ENCODE data around the gene GUK1. TPM values are rescaled to one million over a fixed set of nuclear protein-coding genes. Genes with fewer than 3 reads are reported as not detected.

GUK1 gene
- total and polyA plus RNA-seq, 2 experiments from 2014 or later = 87.5 to 121 TPM

DNA sequence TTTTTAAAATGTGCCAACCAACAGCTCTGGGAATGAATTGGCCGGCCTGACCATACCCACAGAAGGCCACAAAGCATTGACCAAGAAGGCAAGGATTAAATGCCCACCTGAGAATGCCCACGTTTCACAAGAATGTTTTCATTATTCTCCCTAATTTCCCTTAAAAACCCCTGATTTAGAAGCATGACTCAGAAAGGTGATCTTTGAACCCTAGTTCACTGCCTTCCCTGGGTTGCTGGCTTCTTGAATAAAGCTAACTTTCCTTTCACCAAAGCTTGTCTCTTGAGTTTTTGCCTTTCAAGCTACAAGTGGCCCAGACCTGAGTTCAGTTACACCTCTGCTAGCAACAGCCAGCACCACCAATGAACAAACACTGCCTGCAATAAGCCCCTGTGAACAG is 16.6 kb upstream of the GUK1 start:
- H3K4me3 ChIP-seq = no peak overlapping the region
- TF ChIP-seq EZH2 (IDR thresholded peaks at IDR 0.05; ENCODE audit: low read depth, unreplicated experiment) = no peak
- TF ChIP-seq EZH2phosphoT487 (IDR thresholded peaks at IDR 0.05; ENCODE audit: unreplicated experiment) = no peak
- no peak for TF ChIP-seq JUNB (IDR thresholded peaks at IDR 0.05; ENCODE audit: unreplicated experiment)
- TF ChIP-seq NANOG (IDR thresholded peaks at IDR 0.05; ENCODE audit: borderline replicate concordance) = no peak
- no peaks in the 10 kb centered on the region for H3K4me1 ChIP-seq (ENCODE audit: insufficient read depth)
- no peaks in the 10 kb centered on the region for H3K79me2 ChIP-seq (replicated peaks; ENCODE audit: insufficient read depth)
- H4K20me1 ChIP-seq (replicated peaks; ENCODE audit: insufficient read depth) = no peaks in the 10 kb centered on the region
- peaks cover 39% of the 10 kb centered on the region; the same call in 1 of the 2 replicates for H3K27me3 ChIP-seq (ENCODE audit: insufficient read depth)
- H3K9me2 ChIP-seq (ENCODE audit: insufficient read depth) = no peaks in the 10 kb centered on the region; the same call in 1 of the 2 replicates
- Mint-ChIP-seq H3K4me1 (no peaks in the 10 kb centered on the region; the same call in 2 of the 3 replicates), H3K27ac (no peak overlapping the region), H3K4me3 (no peak overlapping the region), H3K9me3 (peaks cover 23% of the 10 kb centered on the region), H3K27me3 (ENCODE audit: insufficient read depth, low read depth, poor library complexity) (peaks cover 12% of the 10 kb centered on the region), H3K36me3 (ENCODE audit: low read depth) (no peaks in the 10 kb centered on the region)
- no peak overlapping the region for H2AFZ ChIP-seq
- H3K4me2 ChIP-seq = no peak overlapping the region
- ATAC-seq (no peak), DNase-seq (ENCODE audit: low spot score) (no peak)
- H3K27ac ChIP-seq (ENCODE audit: low read depth) = no peak overlapping the region
- H3F3A ChIP-seq (replicated peaks; ENCODE audit: low read depth) = no peaks in the 10 kb centered on the region
- no peaks in the 10 kb centered on the region for H3K36me3 ChIP-seq (ENCODE audit: insufficient read depth)

GRCh38 chr1:228125185-228125584 is 14.9 kb upstream of the GUK1 start:
- no peaks in the 10 kb centered on the region for H3K36me3 Mint-ChIP-seq (ENCODE audit: low read depth)
- no peaks in the 10 kb centered on the region; the same call in 1 of the 2 replicates for H3K9me2 ChIP-seq (ENCODE audit: insufficient read depth)
- no peaks in the 10 kb centered on the region for H3F3A ChIP-seq (replicated peaks; ENCODE audit: low read depth)
- H3K27me3 ChIP-seq (ENCODE audit: insufficient read depth) = peaks cover 49% of the 10 kb centered on the region
- no peak overlapping the region for H3K27ac Mint-ChIP-seq
- no peaks in the 10 kb centered on the region for H4K20me1 ChIP-seq (replicated peaks; ENCODE audit: insufficient read depth)
- TF ChIP-seq CTCF (conservative IDR thresholded peaks at IDR 0.05; ENCODE audit: low read depth in 2 of 2) = no peak
- no peak for TF ChIP-seq EZH2 (IDR thresholded peaks at IDR 0.05; ENCODE audit: low read depth, unreplicated experiment)
- TF ChIP-seq POLR2AphosphoS5 (IDR thresholded peaks at IDR 0.05; ENCODE audit: low read depth) = no peak
- peaks cover 16% of the 10 kb centered on the region for H3K27me3 Mint-ChIP-seq (ENCODE audit: insufficient read depth, low read depth, poor library complexity)
- no peak for ATAC-seq
- no peak overlapping the region for H3K27ac ChIP-seq (ENCODE audit: low read depth)
- no peaks in the 10 kb centered on the region; the same call in 2 of the 3 replicates for H3K4me1 Mint-ChIP-seq
- no peak overlapping the region for H3K4me2 ChIP-seq
- H3K4me3 Mint-ChIP-seq = no peak overlapping the region
- H3K36me3 ChIP-seq (ENCODE audit: insufficient read depth) = no peaks in the 10 kb centered on the region
- no peak overlapping the region for H3K4me3 ChIP-seq
- H3K79me2 ChIP-seq (replicated peaks; ENCODE audit: insufficient read depth) = no peaks in the 10 kb centered on the region
- H3K4me1 ChIP-seq (ENCODE audit: insufficient read depth) = no peaks in the 10 kb centered on the region
- H2AFZ ChIP-seq = no peak overlapping the region
- no peak for DNase-seq (ENCODE audit: low spot score)
- H3K9me3 Mint-ChIP-seq = peaks cover 6% of the 10 kb centered on the region; the same call in 2 of the 3 replicates

DNA sequence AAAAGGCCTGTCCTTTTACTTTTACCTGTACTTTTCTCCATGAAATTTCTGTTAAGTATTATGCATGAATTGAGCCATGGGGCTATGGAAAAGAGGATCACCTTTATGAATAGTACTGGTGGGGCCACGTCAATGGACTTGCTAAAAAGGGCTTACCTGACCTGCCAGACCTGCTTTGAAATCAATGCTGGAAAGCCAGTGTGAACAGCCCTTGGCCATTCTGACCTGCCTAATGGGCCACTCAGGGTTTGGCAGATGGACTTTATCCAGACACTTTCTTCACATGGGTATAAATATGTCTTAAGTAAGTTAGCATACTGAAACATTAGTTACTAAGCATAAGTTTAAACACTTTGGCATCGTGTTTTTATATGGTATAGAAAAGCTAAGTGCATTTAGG is 8.3 kb upstream of the GUK1 start:
- Mint-ChIP-seq H3K4me1 (no peaks in the 10 kb centered on the region; the same call in 2 of the 3 replicates), H3K4me3 (no peak overlapping the region), H3K27me3 (ENCODE audit: insufficient read depth, low read depth, poor library complexity) (peaks cover 30% of the 10 kb centered on the region), H3K9me3 (no peaks in the 10 kb centered on the region), H3K36me3 (ENCODE audit: low read depth) (no peaks in the 10 kb centered on the region), H3K27ac (no peak overlapping the region)
- Histone ChIP-seq H4K20me1 (replicated peaks; ENCODE audit: insufficient read depth) (no peaks in the 10 kb centered on the region), H2AFZ (no peak overlapping the region), H3K79me2 (replicated peaks; ENCODE audit: insufficient read depth) (no peaks in the 10 kb centered on the region), H3K27ac (ENCODE audit: low read depth) (no peak overlapping the region), H3K4me3 (no peak overlapping the region), H3K9me2 (ENCODE audit: insufficient read depth) (no peaks in the 10 kb centered on the region; the same call in 1 of the 2 replicates), H3K36me3 (ENCODE audit: insufficient read depth) (no peaks in the 10 kb centered on the region), H3K27me3 (ENCODE audit: insufficient read depth) (peaks cover 42% of the 10 kb centered on the region), H3K4me1 (ENCODE audit: insufficient read depth) (no peaks in the 10 kb centered on the region), H3F3A (replicated peaks; ENCODE audit: low read depth) (no peaks in the 10 kb centered on the region), H3K4me2 (no peak overlapping the region)
- DNase-seq (ENCODE audit: low spot score) (no peak), ATAC-seq (no peak)
- TF ChIP-seq ZNF114 (CRISPR knock-in tag; IDR thresholded peaks at IDR 0.05) (no peak), POLR2AphosphoS5 (IDR thresholded peaks at IDR 0.05; ENCODE audit: low read depth) (no peak)
- TF ChIP-seq, protein P1, sequence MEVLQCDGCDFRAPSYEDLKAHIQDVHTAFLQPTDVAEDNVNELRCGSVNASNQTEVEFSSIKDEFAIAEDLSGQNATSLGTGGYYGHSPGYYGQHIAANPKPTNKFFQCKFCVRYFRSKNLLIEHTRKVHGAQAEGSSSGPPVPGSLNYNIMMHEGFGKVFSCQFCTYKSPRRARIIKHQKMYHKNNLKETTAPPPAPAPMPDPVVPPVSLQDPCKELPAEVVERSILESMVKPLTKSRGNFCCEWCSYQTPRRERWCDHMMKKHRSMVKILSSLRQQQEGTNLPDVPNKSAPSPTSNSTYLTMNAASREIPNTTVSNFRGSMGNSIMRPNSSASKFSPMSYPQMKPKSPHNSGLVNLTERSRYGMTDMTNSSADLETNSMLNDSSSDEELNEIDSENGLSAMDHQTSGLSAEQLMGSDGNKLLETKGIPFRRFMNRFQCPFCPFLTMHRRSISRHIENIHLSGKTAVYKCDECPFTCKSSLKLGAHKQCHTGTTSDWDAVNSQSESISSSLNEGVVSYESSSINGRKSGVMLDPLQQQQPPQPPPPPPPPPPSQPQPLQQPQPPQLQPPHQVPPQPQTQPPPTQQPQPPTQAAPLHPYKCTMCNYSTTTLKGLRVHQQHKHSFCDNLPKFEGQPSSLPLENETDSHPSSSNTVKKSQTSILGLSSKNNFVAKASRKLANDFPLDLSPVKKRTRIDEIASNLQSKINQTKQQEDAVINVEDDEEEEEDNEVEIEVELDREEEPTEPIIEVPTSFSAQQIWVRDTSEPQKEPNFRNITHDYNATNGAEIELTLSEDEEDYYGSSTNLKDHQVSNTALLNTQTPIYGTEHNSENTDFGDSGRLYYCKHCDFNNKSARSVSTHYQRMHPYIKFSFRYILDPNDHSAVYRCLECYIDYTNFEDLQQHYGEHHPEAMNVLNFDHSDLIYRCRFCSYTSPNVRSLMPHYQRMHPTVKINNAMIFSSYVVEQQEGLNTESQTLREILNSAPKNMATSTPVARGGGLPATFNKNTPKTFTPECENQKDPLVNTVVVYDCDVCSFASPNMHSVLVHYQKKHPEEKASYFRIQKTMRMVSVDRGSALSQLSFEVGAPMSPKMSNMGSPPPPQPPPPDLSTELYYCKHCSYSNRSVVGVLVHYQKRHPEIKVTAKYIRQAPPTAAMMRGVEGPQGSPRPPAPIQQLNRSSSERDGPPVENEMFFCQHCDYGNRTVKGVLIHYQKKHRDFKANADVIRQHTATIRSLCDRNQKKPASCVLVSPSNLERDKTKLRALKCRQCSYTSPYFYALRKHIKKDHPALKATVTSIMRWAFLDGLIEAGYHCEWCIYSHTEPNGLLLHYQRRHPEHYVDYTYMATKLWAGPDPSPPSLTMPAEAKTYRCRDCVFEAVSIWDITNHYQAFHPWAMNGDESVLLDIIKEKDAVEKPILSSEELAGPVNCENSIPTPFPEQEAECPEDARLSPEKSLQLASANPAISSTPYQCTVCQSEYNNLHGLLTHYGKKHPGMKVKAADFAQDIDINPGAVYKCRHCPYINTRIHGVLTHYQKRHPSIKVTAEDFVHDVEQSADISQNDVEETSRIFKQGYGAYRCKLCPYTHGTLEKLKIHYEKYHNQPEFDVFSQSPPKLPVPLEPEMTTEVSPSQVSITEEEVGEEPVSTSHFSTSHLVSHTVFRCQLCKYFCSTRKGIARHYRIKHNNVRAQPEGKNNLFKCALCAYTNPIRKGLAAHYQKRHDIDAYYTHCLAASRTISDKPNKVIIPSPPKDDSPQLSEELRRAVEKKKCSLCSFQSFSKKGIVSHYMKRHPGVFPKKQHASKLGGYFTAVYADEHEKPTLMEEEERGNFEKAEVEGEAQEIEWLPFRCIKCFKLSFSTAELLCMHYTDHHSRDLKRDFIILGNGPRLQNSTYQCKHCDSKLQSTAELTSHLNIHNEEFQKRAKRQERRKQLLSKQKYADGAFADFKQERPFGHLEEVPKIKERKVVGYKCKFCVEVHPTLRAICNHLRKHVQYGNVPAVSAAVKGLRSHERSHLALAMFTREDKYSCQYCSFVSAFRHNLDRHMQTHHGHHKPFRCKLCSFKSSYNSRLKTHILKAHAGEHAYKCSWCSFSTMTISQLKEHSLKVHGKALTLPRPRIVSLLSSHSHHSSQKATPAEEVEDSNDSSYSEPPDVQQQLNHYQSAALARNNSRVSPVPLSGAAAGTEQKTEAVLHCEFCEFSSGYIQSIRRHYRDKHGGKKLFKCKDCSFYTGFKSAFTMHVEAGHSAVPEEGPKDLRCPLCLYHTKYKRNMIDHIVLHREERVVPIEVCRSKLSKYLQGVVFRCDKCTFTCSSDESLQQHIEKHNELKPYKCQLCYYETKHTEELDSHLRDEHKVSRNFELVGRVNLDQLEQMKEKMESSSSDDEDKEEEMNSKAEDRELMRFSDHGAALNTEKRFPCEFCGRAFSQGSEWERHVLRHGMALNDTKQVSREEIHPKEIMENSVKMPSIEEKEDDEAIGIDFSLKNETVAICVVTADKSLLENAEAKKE (CRISPR knock-in tag; IDR thresholded peaks at IDR 0.05) = no peak

All from GM23338 (cell line).